Measurements from ENCODE around the gene PTPRU. TPM values are rescaled to one million over a fixed set of nuclear protein-coding genes. Genes with fewer than 3 reads are reported as not detected.

Gene PTPRU
- total RNA-seq, 1 experiment from 2014 or later: not detected

Other genes starting within 250 kb of the PTPRU start
- not detected in 2 replicates for gene TMEM200B, start 112.6 kb upstream of the PTPRU start, total RNA-seq (2014; rRNA removed; shearing (Covaris generic); ENCODE audit: low replicate concordance)
- gene SRSF4, start 54.6 kb upstream of the PTPRU start, total RNA-seq (2014; rRNA removed; shearing (Covaris generic); ENCODE audit: low replicate concordance): 31.7 and 40.1 TPM in 2 replicates
- gene MECR, start 5.6 kb upstream of the PTPRU start, total RNA-seq (2014; rRNA removed; shearing (Covaris generic); ENCODE audit: low replicate concordance): 25.3 and 26.2 TPM in 2 replicates